Peyer's patch (tissue), 4 donors: Measurements from ENCODE around the gene BLTP3B.

Experiments used
- POLR2A ChIP-seq, 2 donors: fragments of 450-650 bp; IDR thresholded peaks; one replicate each; pipeline ENCODE4 v1.5.1; 2017; ENCODE audit warnings: antibody characterized with exemption in 2 of 2, mild to moderate bottlenecking in 2 of 2, moderate library complexity in 2 of 2
- TF ChIP-seq, protein P1 (sequence below), 6 experiments: fragments of 450-650 bp in 4 of 6; fragments of 200-600 bp in 2 of 6; sonication (generic) in 1 of 6; IDR thresholded peaks; one replicate each; pipeline ENCODE4 v1.5.1; 2017 to 2019; ENCODE audit warnings: antibody characterized with exemption in 6 of 6, mild to moderate bottlenecking in 3 of 6, moderate library complexity in 1 of 6

GRCh38 chr12:100169345-100169744 lies 26.7 kb upstream of the BLTP3B start:
- no peak for TF ChIP-seq POLR2A (IDR thresholded peaks at IDR 0.05)
- TF ChIP-seq, protein P1, sequence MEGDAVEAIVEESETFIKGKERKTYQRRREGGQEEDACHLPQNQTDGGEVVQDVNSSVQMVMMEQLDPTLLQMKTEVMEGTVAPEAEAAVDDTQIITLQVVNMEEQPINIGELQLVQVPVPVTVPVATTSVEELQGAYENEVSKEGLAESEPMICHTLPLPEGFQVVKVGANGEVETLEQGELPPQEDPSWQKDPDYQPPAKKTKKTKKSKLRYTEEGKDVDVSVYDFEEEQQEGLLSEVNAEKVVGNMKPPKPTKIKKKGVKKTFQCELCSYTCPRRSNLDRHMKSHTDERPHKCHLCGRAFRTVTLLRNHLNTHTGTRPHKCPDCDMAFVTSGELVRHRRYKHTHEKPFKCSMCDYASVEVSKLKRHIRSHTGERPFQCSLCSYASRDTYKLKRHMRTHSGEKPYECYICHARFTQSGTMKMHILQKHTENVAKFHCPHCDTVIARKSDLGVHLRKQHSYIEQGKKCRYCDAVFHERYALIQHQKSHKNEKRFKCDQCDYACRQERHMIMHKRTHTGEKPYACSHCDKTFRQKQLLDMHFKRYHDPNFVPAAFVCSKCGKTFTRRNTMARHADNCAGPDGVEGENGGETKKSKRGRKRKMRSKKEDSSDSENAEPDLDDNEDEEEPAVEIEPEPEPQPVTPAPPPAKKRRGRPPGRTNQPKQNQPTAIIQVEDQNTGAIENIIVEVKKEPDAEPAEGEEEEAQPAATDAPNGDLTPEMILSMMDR (IDR thresholded peaks at IDR 0.05), result no peak
